GM10266 (cell line): ENCODE results near the gene CUBN.

Source experiments
- DNase-seq: peaks from one replicate; pipeline ENCODE4 v3.0.0; 2012; ENCODE audit errors: extremely low spot score
- CTCF ChIP-seq: IDR thresholded peaks from 2 replicates; pipeline ENCODE4 v1.5.1; 2012; ENCODE audit warnings: mild to moderate bottlenecking, low read depth; ENCODE audit not compliant: control insufficient read depth, insufficient read depth; ENCODE audit errors: missing control alignments

CUBN gene

GRCh38 chr10:16890691-16891090 is 238.9 kb downstream of the CUBN start:
- TF ChIP-seq CTCF = no peak
- no peak for DNase-seq

- no peak for DNase-seq
- no peak for TF ChIP-seq CTCF
Measured at GRCh38 chr10:16887565-16887964, 242.0 kb downstream of the CUBN start.

- TF ChIP-seq CTCF = no peak
Measured at GRCh38 chr10:16886031-16886430, 243.6 kb downstream of the CUBN start.

GRCh38 chr10:16884497-16884896 is 245.1 kb downstream of the CUBN start:
- DNase-seq = no peak
- no peak for TF ChIP-seq CTCF

More at GRCh38 chr10:16886031-16886430, 243.6 kb downstream of the CUBN start:
- no peak for DNase-seq

GRCh38 chr10:16883084-16883483 is 246.5 kb downstream of the CUBN start:
- DNase-seq = no peak
- no peak for TF ChIP-seq CTCF

- TF ChIP-seq CTCF = no peak
- no peak for DNase-seq
Measured at GRCh38 chr10:16870331-16870730, 259.3 kb downstream of the CUBN start.

- no peak for DNase-seq
Measured at GRCh38 chr10:16867990-16868389, 261.6 kb downstream of the CUBN start.

More at GRCh38 chr10:16867990-16868389, 261.6 kb downstream of the CUBN start:
- no peak for TF ChIP-seq CTCF
